ENCODE results near the gene AGAP1.

Gene AGAP1

DNA sequence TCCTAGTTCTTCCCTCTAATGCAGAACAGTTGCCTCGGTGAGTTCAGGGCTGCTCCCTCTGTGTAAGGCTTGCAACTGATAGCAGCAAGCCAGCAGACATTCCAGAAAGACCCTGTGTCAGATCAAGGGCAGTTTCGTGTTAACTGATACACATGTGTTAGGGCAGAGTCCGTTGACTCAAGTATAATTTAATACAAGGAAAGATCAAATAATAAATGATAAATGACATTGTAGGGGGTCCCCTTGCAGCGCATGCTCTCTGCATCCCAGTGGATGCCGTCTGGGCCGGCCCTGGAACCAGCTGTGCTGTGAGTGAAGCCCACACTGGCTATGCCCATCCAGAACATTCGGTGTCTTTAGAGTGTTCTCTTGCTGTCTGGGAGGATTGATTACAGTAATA lies 180.3 kb downstream of the AGAP1 start:
- Histone ChIP-seq H3K27ac (ENCODE audit: poor library complexity, severe bottlenecking) (no peak overlapping the region), H3K27me3 (ENCODE audit: insufficient read depth, poor library complexity, severe bottlenecking) (no peaks in the 10 kb centered on the region), H3K36me3 (ENCODE audit: low read depth) (no peaks in the 10 kb centered on the region), H3K4me3 (ENCODE audit: severe bottlenecking) (no peak overlapping the region), H3K4me1 (ENCODE audit: insufficient read depth, poor library complexity, severe bottlenecking) (peaks cover 27% of the 10 kb centered on the region), H3K9me3 (ENCODE audit: severe bottlenecking) (no peaks in the 10 kb centered on the region)
- no peak for ATAC-seq (ENCODE audit: low read depth)
- no peak for TF ChIP-seq CTCF (IDR thresholded peaks at IDR 0.05; ENCODE audit: poor library complexity, severe bottlenecking)
- no peak for DNase-seq (ENCODE audit: low spot score)

GRCh38 chr2:235674812-235675211 lies 181.0 kb downstream of the AGAP1 start:
- ATAC-seq (ENCODE audit: low read depth) (no peak), DNase-seq (ENCODE audit: low spot score) (no peak)
- Histone ChIP-seq H3K27ac (ENCODE audit: poor library complexity, severe bottlenecking) (no peak overlapping the region), H3K4me1 (ENCODE audit: insufficient read depth, poor library complexity, severe bottlenecking) (peaks cover 27% of the 10 kb centered on the region), H3K9me3 (ENCODE audit: severe bottlenecking) (no peaks in the 10 kb centered on the region), H3K27me3 (ENCODE audit: insufficient read depth, poor library complexity, severe bottlenecking) (no peaks in the 10 kb centered on the region), H3K36me3 (ENCODE audit: low read depth) (no peaks in the 10 kb centered on the region), H3K4me3 (ENCODE audit: severe bottlenecking) (no peak overlapping the region)
- TF ChIP-seq CTCF (IDR thresholded peaks at IDR 0.05; ENCODE audit: poor library complexity, severe bottlenecking): no peak

GRCh38 chr2:235675678-235676535 lies 182.1 kb downstream of the AGAP1 start:
- Histone ChIP-seq H3K9me3 (ENCODE audit: severe bottlenecking) (no peaks in the 10 kb centered on the region), H3K27me3 (ENCODE audit: insufficient read depth, poor library complexity, severe bottlenecking) (no peaks in the 10 kb centered on the region), H3K4me3 (ENCODE audit: severe bottlenecking) (no peak overlapping the region), H3K36me3 (ENCODE audit: low read depth) (no peaks in the 10 kb centered on the region), H3K4me1 (ENCODE audit: insufficient read depth, poor library complexity, severe bottlenecking) (peaks cover 27% of the 10 kb centered on the region), H3K27ac (ENCODE audit: poor library complexity, severe bottlenecking) (no peak overlapping the region)
- DNase-seq (ENCODE audit: low spot score) (no peak), ATAC-seq (ENCODE audit: low read depth) (peak; percentile 78)
- peak; percentile 13 for TF ChIP-seq CTCF (IDR thresholded peaks at IDR 0.05; ENCODE audit: poor library complexity, severe bottlenecking)

- peaks cover 27% of the 10 kb centered on the region for H3K4me1 ChIP-seq (ENCODE audit: insufficient read depth, poor library complexity, severe bottlenecking)
- no peak overlapping the region for H3K4me3 ChIP-seq (ENCODE audit: severe bottlenecking)
- DNase-seq (ENCODE audit: low spot score): no peak
- peak; percentile 38; the same call in 2 of the 3 replicates for ATAC-seq (ENCODE audit: low read depth)
- no peak overlapping the region for H3K27ac ChIP-seq (ENCODE audit: poor library complexity, severe bottlenecking)
- H3K9me3 ChIP-seq (ENCODE audit: severe bottlenecking): no peaks in the 10 kb centered on the region
- H3K27me3 ChIP-seq (ENCODE audit: insufficient read depth, poor library complexity, severe bottlenecking): no peaks in the 10 kb centered on the region
- TF ChIP-seq CTCF (IDR thresholded peaks at IDR 0.05; ENCODE audit: poor library complexity, severe bottlenecking): no peak
- H3K36me3 ChIP-seq (ENCODE audit: low read depth): no peaks in the 10 kb centered on the region
These were observed 182.6 kb downstream of the AGAP1 start for GRCh38 chr2:235676536-235676799.

GRCh38 chr2:235677276-235677788 lies 183.5 kb downstream of the AGAP1 start:
- no peaks in the 10 kb centered on the region for H3K36me3 ChIP-seq (ENCODE audit: low read depth)
- H3K4me3 ChIP-seq (ENCODE audit: severe bottlenecking): no peak overlapping the region
- DNase-seq (ENCODE audit: low spot score) (no peak), ATAC-seq (ENCODE audit: low read depth) (no peak)
- no peaks in the 10 kb centered on the region for H3K9me3 ChIP-seq (ENCODE audit: severe bottlenecking)
- peaks cover 26% of the 10 kb centered on the region for H3K4me1 ChIP-seq (ENCODE audit: insufficient read depth, poor library complexity, severe bottlenecking)
- TF ChIP-seq CTCF (IDR thresholded peaks at IDR 0.05; ENCODE audit: poor library complexity, severe bottlenecking): no peak
- H3K27me3 ChIP-seq (ENCODE audit: insufficient read depth, poor library complexity, severe bottlenecking): no peaks in the 10 kb centered on the region
- H3K27ac ChIP-seq (ENCODE audit: poor library complexity, severe bottlenecking): no peak overlapping the region

All from RWPE2 (cell line).